Mononuclear cell (primary cell): ENCODE data around the gene GH1. TPM values are rescaled to one million over a fixed set of nuclear protein-coding genes. Genes with fewer than 3 reads are reported as not detected.
"Not testable (repeated sequence)": the region's sequence is repeated elsewhere in the genome, so short reads cannot be mapped to it uniquely, and the experiment has no call there.

ENCODE experiments used
- H3K27me3 ChIP-seq: 2 replicates; pipeline ENCODE4 v1.6.0; 2011; ENCODE audit warnings: low read length, control low read depth; ENCODE audit not compliant: insufficient read depth
- H3K4me1 ChIP-seq: 2 replicates; pipeline ENCODE4 v1.5.1; 2011; ENCODE audit warnings: mild to moderate bottlenecking, low read length, control low read depth; ENCODE audit not compliant: insufficient read depth
- H3K4me3 ChIP-seq: 2 replicates; pipeline ENCODE4 v1.5.1; 2011; ENCODE audit warnings: mild to moderate bottlenecking, low read length, moderate library complexity
- H3K9me3 ChIP-seq: 2 replicates; pipeline ENCODE4 v1.5.1; 2011; ENCODE audit warnings: low read depth, mild to moderate bottlenecking, control low read depth, low read length
- total RNA-seq: library from RNA; depleted of rRNA; stranded (reverse); fragments of >200 nt; gene quantifications from one replicate; pipeline ENCODE4 v1.2.3, GENCODE V29; 2012

Gene GH1
- total RNA-seq, 1 donor: not detected

GRCh38 chr17:63874061-63874626 is 44.5 kb downstream of the GH1 start:
- H3K27me3 ChIP-seq, H3K4me1 ChIP-seq, H3K4me3 ChIP-seq, H3K9me3 ChIP-seq: not testable (repeated sequence)

GRCh38 chr17:63873577-63873976 is 45.1 kb downstream of the GH1 start, which contains the start of gene CSH2:
TSS of gene CSH2 (minus strand) at chr17:63873677. CDS start at chr17:63873614, 63 bp downstream.
- H3K27me3 ChIP-seq, H3K9me3 ChIP-seq, H3K4me3 ChIP-seq, H3K4me1 ChIP-seq: not testable (repeated sequence)

GRCh38 chr17:63871646-63872365 is 46.8 kb downstream of the GH1 start:
- H3K9me3 ChIP-seq, H3K4me1 ChIP-seq, H3K27me3 ChIP-seq, H3K4me3 ChIP-seq: not testable (repeated sequence)

GRCh38 chr17:63870292-63870665 is 48.4 kb downstream of the GH1 start:
- H3K9me3 ChIP-seq, H3K4me3 ChIP-seq, H3K4me1 ChIP-seq, H3K27me3 ChIP-seq: not testable (repeated sequence)

GRCh38 chr17:63869491-63870291 is 48.9 kb downstream of the GH1 start:
- H3K9me3 ChIP-seq, H3K4me3 ChIP-seq, H3K27me3 ChIP-seq, H3K4me1 ChIP-seq: not testable (repeated sequence)

Other genes starting within 250 kb of the GH1 start
- gene LIMD2, start 218.7 kb downstream of the GH1 start, total RNA-seq: 274 TPM
- 37.7 TPM for gene STRADA, start 177.0 kb downstream of the GH1 start, total RNA-seq
- 38.9 TPM for gene CCDC47, start 145.2 kb downstream of the GH1 start, total RNA-seq
- gene DDX42, start 144.7 kb downstream of the GH1 start, total RNA-seq: 112 TPM
- 15.3 TPM for gene PSMC5, start 91.4 kb downstream of the GH1 start, total RNA-seq
- 13.2 TPM for gene FTSJ3, start 91.2 kb downstream of the GH1 start, total RNA-seq
- gene SMARCD2, start 76.2 kb downstream of the GH1 start, total RNA-seq: 56.0 TPM
- 0.10 TPM for gene CSH2, start 45.2 kb downstream of the GH1 start, total RNA-seq
- not detected for gene GH2, start 36.9 kb downstream of the GH1 start, total RNA-seq
- gene CSH1, start 22.3 kb downstream of the GH1 start, total RNA-seq: not detected
- gene CSHL1, start 7.6 kb downstream of the GH1 start, total RNA-seq: not detected
- 26.0 TPM for gene CD79B, start 13.5 kb upstream of the GH1 start, total RNA-seq
- gene SCN4A, start 54.1 kb upstream of the GH1 start, total RNA-seq: under 0.01 TPM
- 0.21 TPM for gene PRR29, start 79.5 kb upstream of the GH1 start, total RNA-seq
- gene ICAM2, start 101.8 kb upstream of the GH1 start, total RNA-seq: 40.1 TPM
- 62.8 TPM for gene ERN1, start 211.3 kb upstream of the GH1 start, total RNA-seq